GM12878 (cell line): ENCODE results near the gene CDCA3. TPM values are rescaled to one million over a fixed set of nuclear protein-coding genes. Genes with fewer than 3 reads are reported as not detected.

Experiments
- ATAC-seq: fragments of 200-7000 bp; cut with Tn5 transposase; 3 replicates; pipeline ENCODE4 v1.9.1; 2020; ENCODE audit warnings: mild to moderate bottlenecking, moderate library complexity
- BruUV-seq: library from RNA; stranded (reverse); fragments of 400-500 nt; replicated peaks from 2 replicates; lab custom pipeline; 2021; lab: Mats Ljungman, UMichigan
- CTCF ChIA-PET: fragments of 300-600 bp; sonication (Branson Sonifier 250); formaldehyde crosslinking; extraction: SDS; loops from one replicate; lab custom pipeline; 2021; ENCODE audit warnings: inconsistent platforms; lab: Yijun Ruan, JAX
- POLR2A ChIA-PET: fragments of 350-600 bp; formaldehyde crosslinking; extraction: SDS; loops from one replicate; lab custom pipeline; 2021; ENCODE audit warnings: inconsistent platforms; lab: Charles Lee
- RAD21 ChIA-PET: fragments of 300-600 bp; sonication (Branson Sonifier 250); formaldehyde crosslinking; loops from one replicate; lab custom pipeline; 2023; ENCODE audit warnings: antibody characterized with exemption; ENCODE audit not compliant: unreplicated experiment; lab: Charles Lee
- SMC1A ChIA-PET: fragments of 300-600 bp; sonication (Branson Sonifier 250); formaldehyde crosslinking; loops from one replicate; lab custom pipeline; 2023; ENCODE audit not compliant: unreplicated experiment, uncharacterized antibody; lab: Charles Lee
- DNase-seq: peaks from one replicate; pipeline ENCODE4 v3.0.0-alpha.2; 2011; ENCODE audit warnings: low read depth, low spot score
- FAIRE-seq: peaks from 3 replicates; lab custom pipeline; 2011; peaks lifted over from hg19 to GRCh38; lab: Jason Lieb, UNC
- H2AFZ ChIP-seq: 2 replicates; pipeline ENCODE4 v1.6.0; 2011; ENCODE audit warnings: low read depth, low read length, control low read depth; ENCODE audit not compliant: control insufficient read depth
- H3K27ac ChIP-seq: 2 replicates; pipeline ENCODE4 v1.5.1; 2011; ENCODE audit warnings: control low read depth; ENCODE audit not compliant: control insufficient read depth, insufficient read depth
- H3K27me3 ChIP-seq, 2 experiments: replicated peaks in 1 of 2; 2 replicates each; pipeline versions ENCODE4 v1.6.0 to v1.6.1; 2011; ENCODE audit warnings: low read length in 1 of 2; ENCODE audit not compliant: control insufficient read depth in 2 of 2, insufficient read depth in 2 of 2
- H3K36me3 ChIP-seq, 2 experiments: 2 replicates each; pipeline ENCODE4 v1.5.1; 2011; ENCODE audit warnings: low read length in 1 of 2; ENCODE audit not compliant: control insufficient read depth in 2 of 2, insufficient read depth in 2 of 2
- H3K4me1 ChIP-seq: 2 replicates; pipeline ENCODE4 v1.6.1; 2011; ENCODE audit warnings: mild to moderate bottlenecking, low read length, moderate library complexity, mixed read lengths; ENCODE audit not compliant: control insufficient read depth, insufficient read depth
- H3K4me2 ChIP-seq: 2 replicates; pipeline ENCODE4 v1.6.0; 2011; ENCODE audit warnings: control low read depth; ENCODE audit not compliant: control insufficient read depth, insufficient read depth
- H3K4me3 ChIP-seq: fragments of 200-600 bp; sonication (generic); 2 replicates; pipeline ENCODE4 v1.5.1; 2016
- H3K79me2 ChIP-seq: 2 replicates; pipeline ENCODE4 v1.6.0; 2011; ENCODE audit warnings: low read length; ENCODE audit not compliant: control insufficient read depth, insufficient read depth
- H3K9ac ChIP-seq: 2 replicates; pipeline ENCODE4 v1.8.0; 2011; ENCODE audit warnings: low read length, control low read depth, mixed read lengths; ENCODE audit not compliant: control insufficient read depth, insufficient read depth
- H3K9me3 ChIP-seq: replicated peaks from 3 replicates; pipeline ENCODE4 v1.5.1; 2011; ENCODE audit warnings: mild to moderate bottlenecking, low read length; ENCODE audit not compliant: control insufficient read depth, insufficient read depth
- H4K20me1 ChIP-seq: 2 replicates; pipeline ENCODE4 v1.6.0; 2011; ENCODE audit not compliant: control insufficient read depth, insufficient read depth
- BHLHE40 ChIP-seq, 2 experiments: fragments of 450-650 bp in 1 of 2; IDR thresholded peaks; 2 replicates each; pipeline ENCODE4 v1.6.1; 2011 to 2017; ENCODE audit warnings: low read depth in 2 of 2, borderline replicate concordance in 1 of 2, improper control_type of control experiment in 1 of 2, low read length in 1 of 2, mild to moderate bottlenecking in 1 of 2
- FOXK2 ChIP-seq: fragments of 450-650 bp; IDR thresholded peaks from 2 replicates; pipeline ENCODE4 v1.6.1; 2017; ENCODE audit warnings: mild to moderate bottlenecking, moderate library complexity
- IKZF1 ChIP-seq: fragments of 450-650 bp; conservative IDR thresholded peaks from 2 replicates; pipeline ENCODE4 v1.6.1; 2017; ENCODE audit warnings: antibody characterized with exemption, mild to moderate bottlenecking
- NRF1 ChIP-seq: conservative IDR thresholded peaks from 2 replicates; pipeline ENCODE4 v1.6.1; 2011; ENCODE audit warnings: mild to moderate bottlenecking, low read depth, low read length, improper control_type of control experiment
- RELA ChIP-seq: fragments of 450-650 bp; IDR thresholded peaks from 2 replicates; pipeline ENCODE4 v1.8.0; 2014; ENCODE audit warnings: borderline replicate concordance; ENCODE audit not compliant: partially characterized antibody
- SREBF1 ChIP-seq: IDR thresholded peaks from 2 replicates; pipeline ENCODE4 v1.6.1; 2012; ENCODE audit warnings: mild to moderate bottlenecking, low read length
- SRF ChIP-seq, 2 experiments: IDR thresholded peaks; 2 replicates each; pipeline ENCODE4 v1.6.1; 2011; ENCODE audit warnings: low read depth in 2 of 2, low read length in 2 of 2, mild to moderate bottlenecking in 1 of 2, moderate library complexity in 1 of 2
- TAF1 ChIP-seq: IDR thresholded peaks from 2 replicates; pipeline ENCODE4 v1.6.1; 2011; ENCODE audit warnings: mild to moderate bottlenecking, low read depth, low read length, borderline replicate concordance
- WGBS: methylation state at CpG from one replicate; pipeline ENCODE4 v1.1.6; 2016; ENCODE audit warnings: low lambda C conversion rate; ENCODE audit not compliant: insufficient replicate concordance, insufficient coverage; ENCODE audit errors: missing lambda C conversion rate; 5-methylcytosine and 5-hydroxymethylcytosine counted together
- in situ Hi-C: fragments of 300-500 bp; cut with MboI; formaldehyde crosslinking; loops from 9 replicates; pipeline ENCODE4 v1.14.3; 2018; ENCODE audit warnings: mixed read lengths
- intact Hi-C: fragments of 100-400 bp; cut with micrococcal nuclease; formaldehyde crosslinking; loops from one replicate; pipeline ENCODE4 v1.14.2; 2022; ENCODE audit not compliant: unreplicated experiment
- polyA plus RNA-seq, 11 experiments: library from polyadenylated mRNA; depleted of rRNA in 4 of 11; unstranded in 6 of 11; stranded (reverse) in 5 of 11; fragments of >200 nt; fragmentation: Nextera tagmentation in 4 of 11; fragmentation: Illumina TruSeq in 1 of 11; extraction: Ambion mirVana in 4 of 11; extraction: Trizol in 1 of 11; gene quantifications; 1 replicate in 1 of 11; 2 replicates in 10 of 11; pipeline versions ENCODE4 v1.2.1 to v1.2.3, GENCODE V29; 2011 to 2016; ENCODE audit warnings: inconsistent platforms in 2 of 11, missing spikeins in 2 of 11, low read depth in 1 of 11
- total RNA-seq, 4 experiments: library from RNA; depleted of rRNA in 3 of 4; stranded (reverse); fragments of >200 nt in 3 of 4; fragmentation: Illumina TruSeq in 1 of 4; extraction: Trizol in 1 of 4; gene quantifications; 2 replicates each; pipeline versions ENCODE4 v1.2.1 to v1.2.3, GENCODE V29; 2013 to 2021
- TF ChIP-seq, protein P1 (sequence below): IDR thresholded peaks from 2 replicates; pipeline ENCODE4 v1.6.1; 2012; ENCODE audit warnings: low read depth, low read length, improper control_type of control experiment

The CDCA3 gene
- total and polyA plus RNA-seq, 10 of the 15 experiments (the other 5 are each of a cell fraction or from before 2014, with no cell fraction given): 34.5 to 148 (median 97.4) TPM

- no peak for TF ChIP-seq IKZF1
- TF ChIP-seq BHLHE40 (IDR thresholded peaks at IDR 0.05; ENCODE audit: borderline replicate concordance in 1 of 2, low read depth in 2 of 2, low read length in 1 of 2): no peak
- TF ChIP-seq, protein P1, sequence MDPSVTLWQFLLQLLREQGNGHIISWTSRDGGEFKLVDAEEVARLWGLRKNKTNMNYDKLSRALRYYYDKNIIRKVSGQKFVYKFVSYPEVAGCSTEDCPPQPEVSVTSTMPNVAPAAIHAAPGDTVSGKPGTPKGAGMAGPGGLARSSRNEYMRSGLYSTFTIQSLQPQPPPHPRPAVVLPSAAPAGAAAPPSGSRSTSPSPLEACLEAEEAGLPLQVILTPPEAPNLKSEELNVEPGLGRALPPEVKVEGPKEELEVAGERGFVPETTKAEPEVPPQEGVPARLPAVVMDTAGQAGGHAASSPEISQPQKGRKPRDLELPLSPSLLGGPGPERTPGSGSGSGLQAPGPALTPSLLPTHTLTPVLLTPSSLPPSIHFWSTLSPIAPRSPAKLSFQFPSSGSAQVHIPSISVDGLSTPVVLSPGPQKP: no peak
- TF ChIP-seq NRF1: no peak
- TF ChIP-seq SREBF1: no peak
- TF ChIP-seq FOXK2: no peak
Measured at GRCh38 chr12:6899837-6900519, 48.9 kb upstream of the CDCA3 start (continued).

- H3K4me2 ChIP-seq: no peak overlapping the region
- no peak overlapping the region for H3K9ac ChIP-seq
- SMC1A ChIA-PET: no interaction called here
- H3K9me3 ChIP-seq: no peaks in the 10 kb centered on the region
- no peaks in the 10 kb centered on the region for H3K36me3 ChIP-seq
- no peaks in the 10 kb centered on the region for H3K27me3 ChIP-seq
- no peak overlapping the region for H2AFZ ChIP-seq
- FAIRE-seq (no peak), DNase-seq (no peak), ATAC-seq (no peak)
- no peaks in the 10 kb centered on the region for H3K79me2 ChIP-seq
- no TSS peak for BruUV-seq
- TF ChIP-seq SRF (IDR thresholded peaks at IDR 0.05; ENCODE audit: low read depth in 2 of 2, low read length in 2 of 2) (no peak), FOXK2 (no peak), RELA (no peak), TAF1 (no peak)
- peaks cover 4% of the 10 kb centered on the region; the same call in 1 of the 2 replicates for H3K4me1 ChIP-seq
- H3K4me3 ChIP-seq: no peak overlapping the region
- WGBS: 59% methylated on average over 5 of the region's 5 CpGs
- CTCF ChIA-PET: interaction anchor here (1.1 to 1.4 kb wide), 2 partner anchors 27 to 30 kb away, joined by 4 read pairs; partner anchors contain the start of gene SPSB2
- H4K20me1 ChIP-seq: no peaks in the 10 kb centered on the region
- H3K27ac ChIP-seq: no peak overlapping the region
- RAD21 ChIA-PET: no interaction called here
- POLR2A ChIA-PET: interaction anchor here (1.0 to 1.7 kb wide), 2 partner anchors 8 to 16 kb away, joined by 3 to 5 read pairs; no protein-coding TSS in a partner anchor
- intact Hi-C loops (no loop called here), in situ Hi-C loops (no loop called here)
Measured at GRCh38 chr12:6899427-6899826, 48.3 kb upstream of the CDCA3 start.
